GM19328 (cell line): ENCODE data around the gene MPG.

Experiments used
- ATAC-seq: cut with Tn5 transposase; IDR thresholded peaks from one replicate; pipeline ENCODE4 v1.9.1; 2021; ENCODE audit warnings: mild to moderate bottlenecking, moderate library complexity; ENCODE audit not compliant: unreplicated experiment

MPG gene

DNA sequence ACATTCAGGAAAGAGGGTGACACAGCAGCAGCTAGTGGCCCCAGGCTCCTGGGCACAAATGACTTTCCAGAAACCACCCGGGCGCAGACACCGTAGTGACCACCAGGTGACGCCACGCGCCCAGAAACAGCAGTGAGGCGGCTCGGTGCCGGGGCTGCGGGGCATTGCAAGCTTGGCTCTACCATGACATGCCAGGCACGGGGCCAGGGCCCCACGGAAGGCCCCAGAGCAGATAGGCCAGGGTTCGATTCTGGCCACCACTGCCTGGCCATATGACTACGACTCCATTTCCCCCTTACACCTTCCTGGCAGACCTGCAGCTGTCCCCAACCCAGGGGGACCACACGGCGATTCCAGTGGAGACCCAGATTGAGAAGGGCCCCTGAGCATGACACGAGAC, 12.3 kb upstream of the MPG start:
- no peak for ATAC-seq

- no peak for ATAC-seq
These were observed 11.5 kb upstream of the MPG start for GRCh38 chr16:66309-67182.

DNA sequence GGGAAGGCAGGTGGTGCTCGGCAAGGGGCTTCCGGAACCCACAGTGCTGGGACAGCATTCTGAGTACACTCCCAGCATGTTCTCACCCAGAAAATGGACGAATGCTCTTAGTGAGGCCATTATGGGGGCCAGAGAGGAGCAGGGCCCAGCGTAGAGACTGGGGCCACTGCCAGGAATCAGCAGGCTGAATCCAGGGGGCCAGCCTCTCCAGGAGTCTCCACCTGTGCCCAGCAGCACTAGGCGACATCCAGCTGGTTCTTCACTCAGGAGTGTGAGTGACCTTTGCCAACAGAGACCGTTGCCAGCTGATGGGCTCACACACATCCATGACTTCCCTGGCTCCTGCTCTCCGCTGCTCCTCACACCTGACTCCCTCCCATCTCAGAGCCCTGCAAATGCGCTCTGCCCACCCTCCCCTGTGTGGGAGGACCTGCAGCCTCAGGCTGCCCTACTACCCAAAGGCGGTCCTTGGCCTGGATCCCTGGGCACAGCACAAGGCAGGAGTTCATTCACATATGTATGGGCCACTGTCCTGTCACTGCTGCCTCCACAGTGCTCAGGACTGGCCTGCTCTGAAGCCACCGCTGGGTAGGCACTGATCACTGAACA, 10.7 kb upstream of the MPG start:
- no peak for ATAC-seq

- no peak for ATAC-seq
These were observed 9.9 kb upstream of the MPG start for GRCh38 chr16:67884-68789.

DNA sequence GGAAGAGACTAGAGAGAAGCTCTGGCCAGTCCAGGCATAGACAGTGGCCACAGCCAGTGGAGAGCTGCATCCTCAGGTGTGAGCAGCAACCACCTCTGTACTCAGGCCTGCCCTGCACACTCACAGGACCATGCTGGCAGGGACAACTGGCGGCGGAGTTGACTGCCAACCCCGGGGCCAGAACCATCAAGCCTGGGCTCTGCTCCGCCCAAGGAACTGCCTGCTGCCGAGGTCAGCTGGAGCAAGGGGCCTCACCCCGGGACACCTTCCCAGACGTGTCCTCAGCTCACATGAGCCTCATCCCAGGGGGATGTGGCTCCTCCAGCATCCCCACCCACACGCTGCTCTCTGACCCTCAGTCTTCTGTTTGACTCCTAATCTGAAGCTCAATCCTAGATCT, 8.8 kb upstream of the MPG start:
- ATAC-seq = no peak

- no peak for ATAC-seq
These were observed 6.8 kb upstream of the MPG start for GRCh38 chr16:71210-71539.

- no peak for ATAC-seq
These were observed 6.3 kb upstream of the MPG start for GRCh38 chr16:71540-72401.

GRCh38 chr16:72561-73548, 5.2 kb upstream of the MPG start, which contains the start of gene RHBDF1:
RHBDF1 (minus strand) TSS chr16:72631; CDS start chr16:65015, 7,616 bp downstream.
- no peak for ATAC-seq

- no peak for ATAC-seq
These were observed 3.8 kb upstream of the MPG start for GRCh38 chr16:74051-74746.

GRCh38 chr16:74747-75334, 3.2 kb upstream of the MPG start:
- no peak for ATAC-seq

DNA sequence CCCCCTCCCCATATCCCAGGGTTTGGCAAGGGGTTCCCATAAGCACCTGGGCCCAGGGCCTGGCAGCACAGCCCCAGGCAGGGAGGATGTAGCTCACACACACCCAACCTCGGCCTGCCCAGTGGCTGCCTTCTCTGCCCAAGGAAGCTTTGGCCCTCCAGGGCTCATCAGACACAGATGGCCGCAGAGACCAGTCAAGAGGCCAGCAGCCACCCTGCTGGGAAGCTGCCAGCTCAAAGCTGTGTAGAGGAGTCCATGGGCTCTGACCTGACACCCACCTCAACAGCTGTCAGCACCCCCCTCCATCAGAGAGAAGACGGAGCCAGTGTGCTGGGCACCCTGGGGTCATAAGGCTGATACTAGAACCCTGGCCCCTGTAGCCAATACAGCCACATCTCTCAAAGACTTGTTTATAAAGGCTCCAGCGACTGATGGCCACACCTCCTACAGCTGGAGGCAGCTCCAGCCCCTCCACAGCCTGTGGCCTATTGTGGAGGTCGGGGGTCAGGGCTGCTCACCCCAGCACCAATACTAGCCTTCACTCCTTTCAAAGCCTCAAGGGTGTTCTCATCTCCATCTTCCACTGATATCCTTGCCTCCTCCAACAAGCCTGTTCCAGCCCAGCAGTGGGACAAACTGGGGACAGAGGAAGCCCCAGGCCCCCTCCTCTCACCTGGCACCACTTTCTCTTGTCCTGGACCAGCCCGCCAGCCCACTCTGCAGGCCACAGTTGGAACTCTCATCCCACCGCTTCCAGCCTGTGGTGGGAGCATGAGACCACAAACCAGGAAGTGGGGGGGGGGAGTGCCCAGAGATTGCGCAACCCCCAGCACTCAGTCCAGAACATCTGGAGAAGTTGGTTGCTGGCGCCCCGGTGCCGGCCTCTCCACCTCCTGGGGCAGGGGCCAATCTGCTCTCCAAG, 2.2 kb upstream of the MPG start:
- ATAC-seq = no peak

DNA sequence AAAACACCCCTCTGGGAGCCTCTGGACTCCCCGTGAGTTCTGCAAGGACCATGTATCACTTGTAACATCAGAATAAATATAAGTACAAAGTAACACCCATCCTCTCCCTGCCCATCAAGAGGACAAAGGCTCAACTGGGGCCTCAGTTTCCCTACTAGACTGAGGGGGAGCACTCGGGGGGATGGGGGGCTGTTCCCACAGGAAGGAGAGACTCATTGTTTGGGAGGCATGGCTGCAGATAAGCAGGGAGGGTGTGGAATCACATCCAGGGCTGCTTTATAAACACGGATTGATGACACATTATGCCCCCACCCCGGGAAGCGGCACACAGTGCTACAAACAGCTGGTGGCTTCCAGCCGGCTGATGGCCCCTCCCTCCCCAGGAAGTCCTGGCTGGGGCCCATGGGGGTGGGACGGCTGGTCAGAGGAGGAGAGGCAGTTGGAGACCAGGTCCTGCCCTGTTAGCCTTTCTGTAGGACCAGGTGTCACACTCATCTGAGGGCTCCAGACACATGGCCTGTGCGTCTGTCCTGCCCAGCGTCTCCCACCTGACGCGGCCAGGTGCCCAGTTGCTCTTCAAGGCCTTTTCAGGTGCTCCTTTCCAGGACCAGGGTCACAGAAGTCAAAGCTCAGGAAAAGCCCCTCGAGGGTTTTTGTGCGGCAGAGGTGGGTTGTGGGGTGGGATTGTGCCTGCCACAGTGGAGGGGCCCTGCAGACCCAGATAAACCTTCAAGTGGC, 1.3 kb upstream of the MPG start:
- no peak for ATAC-seq

GRCh38 chr16:77273-77806, 685 bp upstream of the MPG start:
- peak; percentile 36 for ATAC-seq

DNA sequence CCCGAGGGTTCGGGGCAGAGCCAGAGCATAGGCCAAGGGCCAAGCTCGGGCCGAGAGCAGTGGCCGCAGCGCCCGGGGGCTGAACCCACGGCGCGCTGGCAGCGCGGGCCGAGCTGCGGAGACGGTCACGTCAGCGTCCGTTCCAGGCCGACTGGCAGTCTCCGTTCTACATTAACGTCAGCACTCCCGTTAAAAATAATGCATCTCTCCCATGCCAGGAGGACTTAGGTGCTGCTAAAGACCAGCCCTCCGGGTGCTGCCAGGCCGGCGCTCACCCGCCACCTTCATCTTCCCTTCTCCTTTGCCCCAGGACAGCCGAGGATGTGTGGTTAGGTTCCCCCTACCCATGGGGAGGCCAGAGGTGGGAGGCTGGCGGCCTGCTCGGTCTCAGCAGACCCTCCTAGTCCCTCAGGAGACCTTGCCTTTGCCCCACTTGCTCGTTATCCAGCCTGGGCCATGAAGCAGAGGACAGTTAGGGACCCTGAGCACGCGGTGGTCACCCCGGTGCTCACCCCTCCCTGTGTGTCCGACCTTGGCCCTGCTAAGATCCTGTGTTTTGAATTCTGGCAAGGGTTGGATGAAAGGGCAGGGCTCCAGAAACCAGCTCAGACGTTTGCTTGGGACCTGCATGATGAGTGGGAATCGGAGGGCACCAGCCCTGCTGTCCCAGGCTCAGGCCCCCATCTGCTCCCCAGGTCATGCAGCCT, 572 bp downstream of the MPG start:
- ATAC-seq = peak; percentile 17

DNA sequence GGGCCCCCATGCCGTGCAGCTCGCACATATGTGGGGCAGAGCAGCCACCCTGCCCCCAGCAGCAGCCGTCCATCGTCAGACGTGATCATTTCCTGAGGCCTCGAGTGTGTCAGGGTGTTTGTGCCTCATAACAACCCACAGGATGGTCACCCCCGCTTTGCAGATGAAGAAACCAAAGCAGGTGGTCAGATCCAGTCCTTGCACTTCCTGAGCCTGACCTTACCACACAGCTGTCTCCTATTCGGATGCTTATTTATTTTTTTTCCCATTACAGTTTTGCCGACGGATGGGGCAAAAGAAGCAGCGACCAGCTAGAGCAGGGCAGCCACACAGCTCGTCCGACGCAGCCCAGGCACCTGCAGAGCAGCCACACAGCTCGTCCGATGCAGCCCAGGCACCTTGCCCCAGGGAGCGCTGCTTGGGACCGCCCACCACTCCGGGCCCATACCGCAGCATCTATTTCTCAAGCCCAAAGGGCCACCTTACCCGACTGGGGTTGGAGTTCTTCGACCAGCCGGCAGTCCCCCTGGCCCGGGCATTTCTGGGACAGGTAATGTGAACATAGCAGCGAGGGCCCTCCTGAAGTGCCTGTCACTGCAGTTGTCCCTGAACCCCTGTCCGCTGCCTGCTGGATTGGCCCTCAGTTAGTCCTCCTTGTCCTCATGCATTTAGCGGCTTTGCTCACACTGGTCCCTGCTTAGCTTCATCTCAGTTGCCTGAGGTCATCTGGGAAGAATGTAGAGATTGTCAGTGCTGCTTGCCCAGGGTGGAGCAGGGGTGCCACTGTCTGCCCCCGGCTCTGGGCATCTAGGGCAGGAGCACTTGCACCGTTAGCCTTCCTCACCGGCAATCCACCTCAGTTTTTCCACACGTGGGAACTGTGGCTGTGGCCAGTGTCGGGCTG, 1.4 kb downstream of the MPG start:
- ATAC-seq = no peak
